ENCODE data around the gene SOWAHC.
"Not testable (repeated sequence)": the region's sequence is repeated elsewhere in the genome, so short reads cannot be mapped to it uniquely, and the experiment has no call there.

SOWAHC gene

DNA sequence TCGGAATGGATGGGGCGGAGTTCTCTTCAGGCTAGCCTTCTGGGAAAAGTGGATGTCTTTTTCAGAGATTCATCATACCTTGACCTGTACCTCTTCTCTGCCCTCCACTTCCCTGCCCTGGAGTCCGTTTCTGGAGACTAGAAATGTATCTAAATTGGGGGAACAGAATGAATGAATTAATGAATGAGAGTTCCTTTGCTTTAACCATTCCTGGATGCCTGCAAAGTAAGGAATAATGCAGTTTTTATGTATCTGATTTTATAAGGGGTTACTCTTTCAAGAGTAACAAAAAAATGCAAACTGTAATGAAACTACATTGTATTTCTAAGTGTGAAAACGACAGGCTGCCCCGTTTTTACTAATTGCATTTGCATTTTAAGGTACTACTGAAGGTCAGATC lies 2.0 kb downstream of the SOWAHC start:
- no peak for DNase-seq

DNA sequence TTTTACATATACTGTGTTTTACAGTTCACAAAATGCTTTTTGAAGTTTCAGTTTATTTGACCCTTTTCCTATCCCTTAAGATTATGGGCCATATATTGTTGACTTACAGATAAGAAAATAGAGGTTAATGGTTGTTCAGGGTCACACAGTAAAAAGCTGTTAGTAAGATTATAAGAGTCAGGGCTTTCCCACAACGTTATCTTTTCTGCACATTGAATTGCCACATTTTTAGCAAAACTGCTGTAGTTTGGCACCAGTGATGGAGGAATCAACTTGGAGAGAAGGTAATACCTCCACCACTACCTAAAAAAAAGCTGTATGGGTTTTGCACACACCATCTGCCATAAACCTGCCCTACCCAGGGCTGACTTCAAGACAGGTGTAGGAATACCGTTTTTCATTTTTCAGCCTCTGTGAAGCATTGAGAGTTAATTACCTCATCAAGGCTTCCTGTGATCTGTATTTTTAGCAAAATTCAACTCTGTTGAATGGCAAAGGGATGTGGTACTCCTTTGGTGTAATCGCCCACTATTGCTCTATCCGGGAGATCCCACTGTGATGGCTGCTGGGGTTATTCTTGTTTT lies 5.0 kb downstream of the SOWAHC start:
- DNase-seq: no peak

DNA sequence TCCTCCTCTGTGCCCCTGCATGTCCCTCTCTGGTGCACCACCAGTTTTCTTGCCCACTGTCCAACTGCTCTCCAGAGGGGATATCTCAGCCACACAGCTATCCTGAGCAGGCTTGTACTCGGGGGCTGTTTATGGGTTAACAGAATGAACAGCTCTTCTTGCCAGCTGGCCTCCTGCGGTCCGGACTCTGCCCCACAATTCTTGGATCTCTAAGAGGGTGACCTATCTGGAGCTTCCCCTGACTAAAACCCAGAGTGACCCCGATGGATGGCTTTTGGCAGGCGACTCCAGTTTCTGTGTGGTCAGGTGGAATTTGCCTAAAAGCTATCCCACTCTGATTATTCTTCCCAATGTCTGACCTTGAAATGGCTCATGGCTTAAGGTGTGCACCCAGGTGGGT lies 9.1 kb downstream of the SOWAHC start:
- DNase-seq: no peak

GRCh38 chr2:109623923-109624322 lies 9.8 kb downstream of the SOWAHC start:
- no peak for DNase-seq

DNA sequence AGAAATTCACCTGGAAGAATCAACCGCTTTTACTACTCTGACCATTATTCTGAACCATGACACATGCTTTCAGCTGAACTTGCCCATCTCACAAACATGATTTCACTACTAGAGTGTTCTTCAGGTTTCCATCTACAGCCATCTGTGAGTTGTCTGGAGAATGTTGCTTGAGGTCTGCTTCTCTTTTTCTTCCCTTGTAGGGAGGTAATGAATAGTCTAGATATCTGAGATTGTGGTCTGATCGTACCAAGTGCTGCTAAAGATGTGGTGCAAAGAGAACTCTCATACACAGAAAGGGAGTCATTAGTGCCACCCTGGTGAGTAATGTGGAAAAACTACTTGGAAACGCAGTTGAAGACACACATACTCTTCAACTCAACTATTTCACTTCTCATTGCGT lies 10.2 kb downstream of the SOWAHC start:
- DNase-seq: no peak

- not testable (repeated sequence) for DNase-seq
Measured at GRCh38 chr2:109628321-109628720, 14.2 kb downstream of the SOWAHC start.

DNA sequence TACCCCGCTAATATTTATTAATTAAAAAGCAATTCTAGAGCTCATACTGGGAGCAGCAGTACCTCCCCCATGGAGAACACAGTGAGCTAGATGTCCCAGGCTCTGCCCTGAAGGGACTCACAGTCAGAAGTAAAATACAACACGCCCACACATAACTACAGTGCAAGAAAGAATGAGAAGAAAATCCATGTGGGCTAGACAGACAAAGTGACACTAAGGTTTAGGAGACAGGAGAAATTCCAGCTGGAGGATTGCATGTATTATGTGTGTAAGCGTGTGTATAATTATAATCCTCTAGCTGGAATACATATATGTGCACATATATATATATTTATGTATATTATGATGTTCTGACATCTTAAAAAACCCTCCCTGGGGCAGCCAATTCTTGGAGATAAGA lies 15.7 kb downstream of the SOWAHC start:
- no peak for DNase-seq

DNA sequence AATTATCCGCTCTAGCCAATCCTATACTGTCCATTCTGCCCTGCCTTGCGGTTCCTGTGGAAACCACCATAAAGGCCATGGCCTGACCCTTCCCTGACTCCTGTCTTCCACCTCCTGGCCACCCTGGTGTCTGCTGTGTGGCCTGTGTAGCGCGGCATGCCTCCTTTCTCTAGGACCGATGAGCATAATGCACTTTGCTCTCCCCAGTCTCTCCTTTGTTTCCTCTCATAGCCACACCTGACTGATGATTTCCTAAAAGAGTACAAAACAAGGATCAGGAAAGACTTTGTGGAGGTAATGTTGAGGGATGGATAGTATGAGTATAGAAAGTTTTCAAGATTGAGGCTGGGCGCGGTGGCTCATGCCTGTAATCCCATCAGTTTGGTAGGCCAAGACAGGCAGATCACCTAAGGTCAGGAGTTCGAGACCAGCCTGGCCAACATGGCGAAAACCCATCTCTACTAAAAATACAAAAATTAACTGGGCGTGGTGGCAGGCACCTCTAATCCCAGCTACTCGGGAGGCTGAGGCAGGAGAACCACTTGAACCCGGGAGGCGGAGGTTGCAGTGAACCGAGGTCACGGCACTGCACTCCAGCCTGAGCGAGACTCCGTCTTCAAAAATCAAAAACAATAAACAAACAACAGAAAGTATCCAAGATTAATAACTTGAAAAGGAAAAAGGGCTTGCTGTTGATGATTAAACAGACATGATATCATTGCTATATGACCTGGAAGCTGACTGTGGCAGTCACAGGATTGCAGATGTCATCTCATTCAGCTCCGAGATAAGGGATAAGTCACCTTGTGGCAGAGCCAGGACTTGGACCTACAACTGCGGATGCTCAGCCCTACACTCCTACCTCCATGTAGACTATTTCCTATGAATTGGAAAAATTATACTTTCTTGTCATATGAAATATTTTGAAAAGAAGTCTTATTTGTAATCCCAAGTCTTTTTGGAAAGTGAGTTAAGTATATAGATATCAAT lies 16.6 kb downstream of the SOWAHC start:
- peak; percentile 22 for DNase-seq

- DNase-seq: no peak
Measured at GRCh38 chr2:109631741-109632140, 17.6 kb downstream of the SOWAHC start.

GRCh38 chr2:109632158-109632789 lies 18.1 kb downstream of the SOWAHC start:
- peak; percentile 24 for DNase-seq

DNA sequence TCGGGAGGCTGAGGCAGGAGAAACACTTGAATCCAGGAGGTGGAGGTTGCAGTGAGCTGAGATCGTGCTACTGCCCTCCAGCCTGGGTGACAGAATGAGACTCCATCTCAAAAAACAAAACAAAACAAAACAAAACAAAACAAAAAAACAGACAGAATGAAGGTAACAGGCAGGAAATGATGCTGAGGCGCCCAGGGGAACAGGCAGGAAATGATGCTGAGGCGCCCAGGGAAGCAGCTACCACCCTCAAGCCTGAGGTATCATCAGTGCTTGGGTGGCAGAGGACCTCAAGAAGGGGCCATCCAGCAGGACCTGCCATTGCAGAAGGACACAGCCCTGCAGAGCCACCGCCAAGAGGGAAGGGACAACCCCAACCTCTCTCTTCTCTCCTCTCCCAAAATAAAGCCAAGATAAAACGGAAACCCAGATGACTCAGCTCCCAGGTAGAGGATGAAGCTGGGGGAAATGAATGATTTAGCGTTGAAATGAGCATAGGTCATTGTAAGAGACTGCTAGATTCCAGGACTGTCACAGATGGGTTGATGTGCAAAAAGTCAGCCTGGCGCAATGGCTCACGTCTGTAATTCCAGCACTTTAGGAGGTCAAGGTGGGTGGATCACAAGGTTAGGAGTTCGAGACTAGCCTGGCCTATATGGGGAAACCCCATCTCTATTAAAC lies 19.3 kb downstream of the SOWAHC start:
- no peak for DNase-seq

GRCh38 chr2:109635426-109636304 lies 21.5 kb downstream of the SOWAHC start:
- DNase-seq: no peak

DNA sequence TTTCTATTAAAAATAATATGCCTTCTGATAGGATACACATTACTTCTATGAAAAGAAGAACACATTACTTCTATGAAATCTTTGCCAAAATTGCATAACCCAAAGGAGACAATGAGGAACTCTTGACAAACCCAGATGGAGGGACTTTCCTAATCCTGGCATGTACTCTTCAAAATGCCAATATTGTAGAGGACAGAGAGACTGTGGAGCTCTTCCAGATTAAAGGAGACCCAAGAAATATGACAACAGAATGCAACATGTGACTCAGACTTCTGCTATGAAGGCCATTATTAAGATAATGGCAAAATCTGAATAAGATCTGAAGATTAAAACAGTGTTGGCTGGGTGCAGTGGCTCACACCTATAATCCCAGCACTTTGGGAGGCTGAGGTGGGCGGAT lies 22.2 kb downstream of the SOWAHC start:
- peak; percentile 97 for DNase-seq

DNA sequence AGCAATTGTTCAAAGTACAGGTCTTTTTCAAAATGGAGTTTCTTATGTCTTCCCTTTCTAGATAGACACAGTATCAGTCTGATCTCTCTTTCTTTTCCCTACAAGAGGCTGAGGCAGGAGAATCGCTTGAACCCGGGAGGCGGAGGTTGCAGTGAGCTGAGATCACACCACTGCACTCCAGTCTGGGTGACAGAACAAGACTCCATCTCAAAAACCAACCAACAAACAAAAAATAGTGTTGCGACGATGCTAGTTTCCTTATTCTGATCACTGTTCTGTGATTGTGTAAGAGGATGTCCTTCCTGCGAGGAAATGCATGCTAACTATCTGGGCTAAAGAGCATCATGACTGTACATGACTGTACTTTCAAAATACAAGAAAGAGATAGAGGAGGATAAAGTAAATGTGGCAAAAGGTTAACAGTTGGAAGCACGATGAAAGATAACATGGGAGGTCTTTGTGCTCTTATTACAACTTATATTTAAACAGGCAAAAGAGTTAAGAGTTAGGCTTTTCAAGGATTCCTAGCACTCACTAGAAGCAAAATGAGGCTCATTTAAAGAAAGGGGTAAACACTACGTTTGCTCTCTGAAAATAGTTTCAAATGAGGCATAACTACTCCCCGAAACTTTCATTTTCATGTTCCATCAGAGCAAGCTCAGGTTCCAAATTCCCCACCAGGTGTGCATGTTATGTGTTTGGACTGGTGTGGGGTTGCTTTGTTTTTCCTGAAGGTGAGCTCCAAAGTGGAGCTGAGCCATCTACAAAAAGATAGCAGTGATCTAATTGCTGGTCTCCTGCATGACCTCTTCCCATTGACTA lies 23.8 kb downstream of the SOWAHC start:
- DNase-seq: peak; percentile 86

DNA sequence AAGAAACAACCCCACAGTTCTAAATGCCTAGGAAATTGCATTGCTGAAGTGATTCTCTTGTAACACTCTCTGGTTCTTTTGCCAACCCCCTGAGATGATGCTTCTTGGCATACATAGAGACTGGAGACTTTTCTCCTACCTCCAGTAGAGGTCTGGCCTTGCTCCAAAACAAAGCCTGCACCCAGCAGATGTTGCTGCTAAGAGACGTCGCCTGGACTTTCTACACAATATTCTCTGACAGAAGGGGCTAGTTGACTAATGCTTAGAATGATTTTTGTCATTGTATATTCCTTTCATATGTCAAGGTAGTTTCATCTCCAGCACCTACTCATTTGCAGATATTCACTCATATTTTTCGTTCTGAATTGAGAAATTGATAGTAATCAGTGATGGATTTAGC lies 24.6 kb downstream of the SOWAHC start:
- DNase-seq: no peak

DNA sequence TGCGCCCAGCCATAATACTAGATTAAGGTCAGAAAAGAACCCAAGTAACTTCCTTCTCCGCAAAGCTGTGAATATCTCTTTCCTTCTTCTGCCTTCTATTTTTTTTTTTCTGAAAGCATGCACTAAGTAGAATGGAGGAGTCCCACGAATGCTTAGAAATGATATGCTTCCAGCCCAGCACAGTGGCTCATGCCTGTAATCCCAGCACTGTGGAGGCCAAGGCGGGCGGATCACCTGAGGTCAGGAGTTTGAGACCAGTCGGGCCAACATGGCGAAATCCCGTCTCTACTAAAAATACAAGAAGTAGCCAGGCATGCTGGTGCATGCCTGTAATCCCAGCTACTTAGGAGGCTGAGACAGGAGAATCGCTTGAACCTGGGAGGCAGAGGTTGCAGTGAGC lies 25.8 kb downstream of the SOWAHC start:
- DNase-seq: not testable (repeated sequence)

GRCh38 chr2:109644571-109645275 lies 30.6 kb downstream of the SOWAHC start:
- peak; percentile 42 for DNase-seq

GRCh38 chr2:109645412-109646184 lies 31.4 kb downstream of the SOWAHC start:
- no peak for DNase-seq

- DNase-seq: no peak
Measured at GRCh38 chr2:109646961-109647360, 32.8 kb downstream of the SOWAHC start.

- DNase-seq: no peak
Measured at GRCh38 chr2:109647636-109648035, 33.5 kb downstream of the SOWAHC start.
